GM12892 (cell line): ENCODE results near the gene PPP2R2D.

ENCODE experiments used
- POLR2A ChIP-seq: IDR thresholded peaks from 2 replicates; pipeline ENCODE4 v1.6.1; 2011; ENCODE audit warnings: low read depth, low read length, control low read depth
- POLR2AphosphoS5 ChIP-seq: IDR thresholded peaks from 2 replicates; pipeline ENCODE4 v1.6.1; 2011; ENCODE audit warnings: low read depth, low read length, control low read depth
- TAF1 ChIP-seq: IDR thresholded peaks from 2 replicates; pipeline ENCODE4 v1.6.1; 2011; ENCODE audit warnings: low read depth, mild to moderate bottlenecking, control low read depth, low read length, borderline replicate concordance

GRCh38 chr10:131982185-131982756 is 81.5 kb downstream of the PPP2R2D start:
- TF ChIP-seq POLR2A (no peak), POLR2AphosphoS5 (no peak), TAF1 (no peak)
